IPS DF 6.9 (cell line): ENCODE measurements around the gene ELP4.

Source experiments
- DNase-seq: peaks from one replicate; pipeline ENCODE4 v3.0.0-alpha.2; 2013; ENCODE audit warnings: low read depth, low spot score
- H3K27ac ChIP-seq: one replicate; pipeline ENCODE4 v1.5.1; 2013; ENCODE audit warnings: low read length, control low read depth
- H3K27me3 ChIP-seq: 2 replicates; pipeline ENCODE4 v1.6.1; 2013; ENCODE audit warnings: mild to moderate bottlenecking, low read length; ENCODE audit not compliant: control insufficient read depth, insufficient read depth
- H3K36me3 ChIP-seq: 2 replicates; pipeline ENCODE4 v1.6.1; 2013; ENCODE audit warnings: low read length; ENCODE audit not compliant: control insufficient read depth, insufficient read depth
- H3K4me1 ChIP-seq: 2 replicates; pipeline ENCODE4 v1.6.1; 2013; ENCODE audit warnings: low read length; ENCODE audit not compliant: control insufficient read depth, insufficient read depth
- H3K4me3 ChIP-seq: 2 replicates; pipeline ENCODE4 v1.5.1; 2013; ENCODE audit warnings: mild to moderate bottlenecking, low read length
- H3K9me3 ChIP-seq: 2 replicates; pipeline ENCODE4 v1.6.1; 2013; ENCODE audit warnings: low read length, inconsistent platforms; ENCODE audit not compliant: control insufficient read depth, insufficient read depth
- WGBS: extraction: QIAGEN DNeasy Blood & Tissue Kit; methylation state at CpG from one replicate; pipeline ENCODE4 v1.1.7; 2013; ENCODE audit warnings: mixed read lengths, missing lambda C conversion rate; ENCODE audit not compliant: insufficient read length, insufficient coverage; 5-methylcytosine and 5-hydroxymethylcytosine counted together

Gene ELP4

GRCh38 chr11:31767685-31768084 is 258.1 kb downstream of the ELP4 start:
- Histone ChIP-seq H3K27me3 (no peaks in the 10 kb centered on the region), H3K9me3 (no peaks in the 10 kb centered on the region), H3K36me3 (no peaks in the 10 kb centered on the region), H3K27ac (no peak overlapping the region), H3K4me1 (no peaks in the 10 kb centered on the region), H3K4me3 (no peak overlapping the region)
- WGBS = no CpG with 5 or more reads among the region's 2 CpGs
- DNase-seq = no peak

GRCh38 chr11:31768749-31769640 is 259.4 kb downstream of the ELP4 start:
- Histone ChIP-seq H3K4me1 (no peaks in the 10 kb centered on the region), H3K36me3 (no peaks in the 10 kb centered on the region), H3K27me3 (no peaks in the 10 kb centered on the region), H3K4me3 (no peak overlapping the region), H3K9me3 (no peaks in the 10 kb centered on the region), H3K27ac (no peak overlapping the region)
- DNase-seq = no peak
- no CpG with 5 or more reads among the region's 9 CpGs for WGBS

GRCh38 chr11:31770011-31770700 is 260.6 kb downstream of the ELP4 start:
- Histone ChIP-seq H3K4me3 (no peak overlapping the region), H3K27me3 (no peaks in the 10 kb centered on the region), H3K4me1 (no peaks in the 10 kb centered on the region), H3K36me3 (no peaks in the 10 kb centered on the region), H3K9me3 (no peaks in the 10 kb centered on the region), H3K27ac (no peak overlapping the region)
- DNase-seq = no peak
- no CpG with 5 or more reads among the region's 3 CpGs for WGBS

GRCh38 chr11:31772412-31772811 is 262.8 kb downstream of the ELP4 start:
- H3K4me1 ChIP-seq = no peaks in the 10 kb centered on the region
- no peaks in the 10 kb centered on the region for H3K27me3 ChIP-seq
- H3K9me3 ChIP-seq = no peaks in the 10 kb centered on the region
- H3K4me3 ChIP-seq = no peak overlapping the region
- H3K27ac ChIP-seq = no peak overlapping the region
- no CpG with 5 or more reads among the region's 2 CpGs for WGBS
- no peak for DNase-seq
- no peaks in the 10 kb centered on the region for H3K36me3 ChIP-seq

- no CpG with 5 or more reads among the region's 6 CpGs for WGBS
- no peaks in the 10 kb centered on the region for H3K36me3 ChIP-seq
- H3K4me3 ChIP-seq = no peak overlapping the region
- no peaks in the 10 kb centered on the region for H3K4me1 ChIP-seq
- no peaks in the 10 kb centered on the region for H3K27me3 ChIP-seq
- no peak overlapping the region for H3K27ac ChIP-seq
- no peak for DNase-seq
- no peaks in the 10 kb centered on the region for H3K9me3 ChIP-seq
Measured at GRCh38 chr11:31779374-31779791, 269.8 kb downstream of the ELP4 start.

GRCh38 chr11:31780078-31780477 is 270.5 kb downstream of the ELP4 start:
- Histone ChIP-seq H3K36me3 (no peaks in the 10 kb centered on the region), H3K4me1 (no peaks in the 10 kb centered on the region), H3K27me3 (no peaks in the 10 kb centered on the region), H3K4me3 (no peak overlapping the region), H3K9me3 (no peaks in the 10 kb centered on the region), H3K27ac (no peak overlapping the region)
- no peak for DNase-seq
- no CpG with 5 or more reads among the region's 4 CpGs for WGBS

GRCh38 chr11:31780480-31780971 is 271.0 kb downstream of the ELP4 start:
- Histone ChIP-seq H3K4me1 (no peaks in the 10 kb centered on the region), H3K27ac (no peak overlapping the region), H3K9me3 (no peaks in the 10 kb centered on the region), H3K27me3 (no peaks in the 10 kb centered on the region), H3K4me3 (no peak overlapping the region), H3K36me3 (no peaks in the 10 kb centered on the region)
- no peak for DNase-seq
- no CpG with 5 or more reads among the region's 5 CpGs for WGBS

- H3K9me3 ChIP-seq = no peaks in the 10 kb centered on the region
- H3K4me1 ChIP-seq = no peaks in the 10 kb centered on the region
- H3K27me3 ChIP-seq = no peaks in the 10 kb centered on the region
- WGBS = no CpG with 5 or more reads among the region's 2 CpGs
- no peak overlapping the region for H3K27ac ChIP-seq
- no peak for DNase-seq
- no peak overlapping the region for H3K4me3 ChIP-seq
- no peaks in the 10 kb centered on the region for H3K36me3 ChIP-seq
Measured at GRCh38 chr11:31782257-31782656, 272.7 kb downstream of the ELP4 start.

- no peak for DNase-seq
- no peaks in the 10 kb centered on the region for H3K27me3 ChIP-seq
Measured at GRCh38 chr11:31783252-31783651, 273.7 kb downstream of the ELP4 start.

GRCh38 chr11:31784611-31785010 is 275.0 kb downstream of the ELP4 start:
- no peak overlapping the region for H3K27ac ChIP-seq
- H3K4me3 ChIP-seq = no peak overlapping the region
- H3K36me3 ChIP-seq = no peaks in the 10 kb centered on the region
- H3K4me1 ChIP-seq = no peaks in the 10 kb centered on the region
- H3K9me3 ChIP-seq = no peaks in the 10 kb centered on the region
- no CpG with 5 or more reads among the region's 2 CpGs for WGBS
- H3K27me3 ChIP-seq = no peaks in the 10 kb centered on the region
- DNase-seq = no peak

More at GRCh38 chr11:31783252-31783651, 273.7 kb downstream of the ELP4 start:
- whole genome bisulfite sequencing = no CpG with 5 or more reads among the region's 6 CpGs
- Histone ChIP-seq H3K4me1 (no peaks in the 10 kb centered on the region), H3K4me3 (no peak overlapping the region), H3K27ac (no peak overlapping the region), H3K9me3 (no peaks in the 10 kb centered on the region), H3K36me3 (no peaks in the 10 kb centered on the region)
